Fibroblast of lung (primary cell): Measurements from ENCODE around the gene KRABD2.

Source experiments
- EZH2 ChIP-seq: IDR thresholded peaks from 2 replicates; pipeline ENCODE4 v1.5.1; 2012; ENCODE audit warnings: low read length, control low read depth, mild to moderate bottlenecking; ENCODE audit errors: missing control alignments
- TF ChIP-seq, protein P1 (sequence below), 2 donors: IDR thresholded peaks in 1 of 2; conservative IDR thresholded peaks in 1 of 2; 1 replicate in 1 of 2; 2 replicates in 1 of 2; pipeline ENCODE4 v1.5.1; 2011 to 2012; ENCODE audit warnings: low read length in 2 of 2, control low read depth in 1 of 2, inconsistent platforms in 1 of 2, low read depth in 1 of 2, mild to moderate bottlenecking in 1 of 2

DNA sequence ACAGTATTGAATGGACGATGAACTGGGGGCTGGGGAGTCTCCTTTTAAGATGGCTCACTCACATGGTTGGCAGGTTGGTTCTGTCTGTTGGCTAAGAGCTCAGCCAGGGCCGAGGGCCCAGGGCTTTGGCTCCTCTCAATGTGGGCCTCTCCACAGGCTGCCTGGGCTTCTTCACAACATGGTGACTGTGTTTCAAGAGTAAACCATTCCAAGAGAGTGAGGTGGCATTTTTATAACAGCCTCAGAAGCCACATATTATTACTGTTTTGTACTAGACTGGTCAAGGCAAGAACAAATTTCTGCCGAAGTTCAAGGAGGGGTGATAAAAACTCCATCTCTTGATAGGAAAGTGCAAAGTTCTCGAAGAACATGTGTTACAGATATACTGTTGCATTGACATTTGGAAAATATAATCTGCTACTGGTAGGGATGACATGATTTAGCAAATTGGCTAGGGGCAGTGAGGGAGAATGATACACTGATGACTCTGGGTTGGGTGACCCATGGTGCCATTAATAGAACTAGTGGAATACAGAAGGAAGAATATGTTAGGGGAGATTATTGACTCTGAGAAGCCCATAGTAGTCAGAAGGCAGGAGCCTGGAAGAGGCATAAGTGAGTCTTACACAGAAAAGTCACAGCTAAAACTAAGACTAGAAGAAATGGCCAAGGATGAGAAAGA is 13.7 kb downstream of the KRABD2 start:
- TF ChIP-seq EZH2: no peak
- TF ChIP-seq, protein P1, sequence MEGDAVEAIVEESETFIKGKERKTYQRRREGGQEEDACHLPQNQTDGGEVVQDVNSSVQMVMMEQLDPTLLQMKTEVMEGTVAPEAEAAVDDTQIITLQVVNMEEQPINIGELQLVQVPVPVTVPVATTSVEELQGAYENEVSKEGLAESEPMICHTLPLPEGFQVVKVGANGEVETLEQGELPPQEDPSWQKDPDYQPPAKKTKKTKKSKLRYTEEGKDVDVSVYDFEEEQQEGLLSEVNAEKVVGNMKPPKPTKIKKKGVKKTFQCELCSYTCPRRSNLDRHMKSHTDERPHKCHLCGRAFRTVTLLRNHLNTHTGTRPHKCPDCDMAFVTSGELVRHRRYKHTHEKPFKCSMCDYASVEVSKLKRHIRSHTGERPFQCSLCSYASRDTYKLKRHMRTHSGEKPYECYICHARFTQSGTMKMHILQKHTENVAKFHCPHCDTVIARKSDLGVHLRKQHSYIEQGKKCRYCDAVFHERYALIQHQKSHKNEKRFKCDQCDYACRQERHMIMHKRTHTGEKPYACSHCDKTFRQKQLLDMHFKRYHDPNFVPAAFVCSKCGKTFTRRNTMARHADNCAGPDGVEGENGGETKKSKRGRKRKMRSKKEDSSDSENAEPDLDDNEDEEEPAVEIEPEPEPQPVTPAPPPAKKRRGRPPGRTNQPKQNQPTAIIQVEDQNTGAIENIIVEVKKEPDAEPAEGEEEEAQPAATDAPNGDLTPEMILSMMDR (conservative IDR thresholded peaks at IDR 0.05 in 1 of 2, IDR thresholded peaks at IDR 0.05 in 1 of 2; ENCODE audit: low read depth in 1 of 2, low read length in 2 of 2): no peak
